Measurements from ENCODE around the gene PEAK1.

Gene PEAK1

GRCh38 chr15:77060546-77060945, 359.4 kb downstream of the PEAK1 start:
- DNase-seq (ENCODE audit: low spot score) = no peak

GRCh38 chr15:77059786-77060361, 360.0 kb downstream of the PEAK1 start:
- no peak for DNase-seq (ENCODE audit: low spot score)

- no peak for DNase-seq (ENCODE audit: low spot score)
These were observed 361.4 kb downstream of the PEAK1 start for GRCh38 chr15:77058468-77058867.

GRCh38 chr15:77057685-77058084, 362.2 kb downstream of the PEAK1 start:
- DNase-seq (ENCODE audit: low spot score) = no peak

- no peak for DNase-seq (ENCODE audit: low spot score)
These were observed 362.8 kb downstream of the PEAK1 start for GRCh38 chr15:77057072-77057471.

- DNase-seq (ENCODE audit: low spot score) = no peak
These were observed 366.2 kb downstream of the PEAK1 start for GRCh38 chr15:77053709-77054108.

GRCh38 chr15:77052556-77052955, 367.3 kb downstream of the PEAK1 start:
- no peak for DNase-seq (ENCODE audit: low spot score)
